Lung (tissue), 12 donors: ENCODE measurements around the gene SCGB1A1. TPM values are rescaled to one million over a fixed set of nuclear protein-coding genes. Genes with fewer than 3 reads are reported as not detected.

Source experiments
- ATAC-seq: fragments of 200-7000 bp; cut with Tn5 transposase; one replicate; pipeline ENCODE4 v1.9.1; 2020; ENCODE audit warnings: moderate number of reproducible peaks; ENCODE audit not compliant: insufficient read depth, low FRiP score
- DNase-seq, 3 donors: peaks; one replicate each; pipeline ENCODE4 v3.0.0-alpha.2; 2013 to 2017
- H3K27ac ChIP-seq, 2 donors: one replicate each; pipeline ENCODE4 v1.5.1; 2013; ENCODE audit warnings: mild to moderate bottlenecking in 2 of 2, moderate library complexity in 2 of 2, control low read depth in 1 of 2, inconsistent platforms in 1 of 2, low read depth in 1 of 2, low read length in 1 of 2
- H3K27me3 ChIP-seq, 3 donors: one replicate each; pipeline ENCODE4 v1.5.1; 2013; ENCODE audit warnings: low read length in 2 of 3; ENCODE audit not compliant: control insufficient read depth in 3 of 3, insufficient read depth in 3 of 3
- H3K36me3 ChIP-seq, 4 donors: one replicate each; pipeline ENCODE4 v1.5.1; 2013; ENCODE audit warnings: low read length in 4 of 4, mild to moderate bottlenecking in 1 of 4, moderate library complexity in 1 of 4; ENCODE audit not compliant: control insufficient read depth in 4 of 4, insufficient read depth in 4 of 4
- H3K4me1 ChIP-seq, 5 donors: one replicate each; pipeline ENCODE4 v1.5.1; 2013; ENCODE audit warnings: low read length in 5 of 5, mild to moderate bottlenecking in 2 of 5, moderate library complexity in 1 of 5; ENCODE audit not compliant: control insufficient read depth in 5 of 5, insufficient read depth in 5 of 5
- H3K4me3 ChIP-seq: one replicate; pipeline ENCODE4 v1.5.1; 2013; ENCODE audit warnings: mild to moderate bottlenecking, control low read depth, moderate library complexity
- H3K9ac ChIP-seq, 2 donors: one replicate each; pipeline ENCODE4 v1.5.1; 2013; ENCODE audit warnings: low read length in 2 of 2, control low read depth in 1 of 2; ENCODE audit not compliant: insufficient read depth in 1 of 2
- H3K9me3 ChIP-seq, 4 donors: one replicate each; pipeline ENCODE4 v1.5.1; 2013; ENCODE audit warnings: low read length in 3 of 4, mild to moderate bottlenecking in 1 of 4, moderate library complexity in 1 of 4; ENCODE audit not compliant: control insufficient read depth in 4 of 4, insufficient read depth in 3 of 4
- WGBS, 2 donors: extraction: QIAGEN DNeasy Blood & Tissue Kit; methylation state at CpG; one replicate each; pipeline ENCODE4 v1.1.7; 2013; 5-methylcytosine and 5-hydroxymethylcytosine counted together
- polyA plus RNA-seq, 2 donors: library from polyadenylated mRNA; stranded (reverse); fragments of 200-250 nt; gene quantifications; one replicate each; pipeline ENCODE4 v1.2.1, GENCODE V29; 2013
- total RNA-seq, 2 donors: library from RNA; depleted of rRNA in 1 of 2; stranded (reverse); fragments of >200 nt in 1 of 2; gene quantifications; one replicate each; pipeline ENCODE4 v1.2.1, GENCODE V29; 2014 to 2021
- TF ChIP-seq, protein P1 (sequence below): IDR thresholded peaks from 2 replicates; pipeline ENCODE4 v1.5.1; 2012; ENCODE audit warnings: mild to moderate bottlenecking; ENCODE audit errors: control extremely low read depth, extremely low read depth
- donor health status: control.
- donor health status: control.
- donor health status: Bipolar disorder and iron deficiency.
- donor health status: healthy.
- donor health status: DM: yes; HTN: yes; CAD: no.

Gene SCGB1A1
- total and polyA plus RNA-seq, 4 donors = 16.0 to 6,099 (median 3,995) TPM

DNA sequence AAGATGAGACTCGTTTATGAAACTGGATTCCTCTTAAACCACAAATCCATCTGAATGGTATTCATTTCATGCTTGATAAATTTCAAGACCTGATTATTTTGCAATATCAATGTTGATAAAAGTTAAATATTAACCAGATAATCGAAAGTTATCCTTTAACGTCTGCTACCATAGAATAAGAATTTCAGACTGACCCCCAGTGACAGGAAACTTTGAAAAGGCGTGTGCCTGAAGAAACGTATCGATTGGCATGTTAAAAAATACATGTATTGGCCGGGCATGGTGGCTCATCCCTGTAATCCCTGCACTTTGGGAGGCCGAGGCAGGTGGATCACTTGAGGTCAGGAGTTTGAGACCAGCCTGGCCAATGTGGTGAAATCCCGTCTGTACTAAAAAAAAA, 13.9 kb downstream of the SCGB1A1 start:
- Histone ChIP-seq H3K9ac (no peak overlapping the region), H3K27ac (no peak overlapping the region)
- WGBS, 2 donors = 71 to 75% methylated on average over 9 of the region's 9 CpGs

DNA sequence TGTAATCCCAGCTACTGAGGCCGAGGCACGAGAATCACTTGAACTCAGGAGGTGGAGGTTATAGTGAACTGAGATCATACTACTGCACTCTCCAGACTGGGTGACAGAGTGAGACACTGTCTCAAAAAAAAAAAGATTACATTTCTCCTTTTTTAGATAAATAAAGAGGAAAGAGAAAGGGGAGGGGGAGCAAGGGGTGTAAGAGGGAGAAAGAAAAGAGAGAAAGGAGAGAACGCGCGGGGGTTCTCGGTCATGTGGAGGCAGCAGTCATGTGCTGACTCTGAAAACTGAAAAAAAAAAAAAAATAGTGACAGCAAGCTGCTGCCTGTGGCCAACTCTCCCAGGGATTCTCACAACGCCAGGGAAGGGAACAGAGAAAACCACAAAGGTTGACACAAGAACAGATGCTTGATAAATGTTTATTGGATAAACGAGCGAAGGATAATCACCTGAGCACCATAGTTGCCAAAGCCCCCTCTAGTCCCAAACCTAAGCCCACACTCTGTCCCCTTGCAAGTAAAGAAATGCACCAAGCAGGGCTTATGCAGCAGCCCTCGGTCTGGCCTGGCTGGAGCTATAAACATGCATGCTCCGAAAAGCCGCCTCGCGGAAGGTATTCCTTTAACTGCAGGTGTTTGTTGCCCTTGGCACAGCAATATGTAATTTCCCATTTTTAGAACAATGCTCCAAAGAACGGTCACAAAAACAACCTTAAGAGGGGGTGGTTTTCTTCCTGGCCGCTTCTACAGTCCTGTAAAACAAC, 14.5 kb downstream of the SCGB1A1 start:
- TF ChIP-seq, protein P1, sequence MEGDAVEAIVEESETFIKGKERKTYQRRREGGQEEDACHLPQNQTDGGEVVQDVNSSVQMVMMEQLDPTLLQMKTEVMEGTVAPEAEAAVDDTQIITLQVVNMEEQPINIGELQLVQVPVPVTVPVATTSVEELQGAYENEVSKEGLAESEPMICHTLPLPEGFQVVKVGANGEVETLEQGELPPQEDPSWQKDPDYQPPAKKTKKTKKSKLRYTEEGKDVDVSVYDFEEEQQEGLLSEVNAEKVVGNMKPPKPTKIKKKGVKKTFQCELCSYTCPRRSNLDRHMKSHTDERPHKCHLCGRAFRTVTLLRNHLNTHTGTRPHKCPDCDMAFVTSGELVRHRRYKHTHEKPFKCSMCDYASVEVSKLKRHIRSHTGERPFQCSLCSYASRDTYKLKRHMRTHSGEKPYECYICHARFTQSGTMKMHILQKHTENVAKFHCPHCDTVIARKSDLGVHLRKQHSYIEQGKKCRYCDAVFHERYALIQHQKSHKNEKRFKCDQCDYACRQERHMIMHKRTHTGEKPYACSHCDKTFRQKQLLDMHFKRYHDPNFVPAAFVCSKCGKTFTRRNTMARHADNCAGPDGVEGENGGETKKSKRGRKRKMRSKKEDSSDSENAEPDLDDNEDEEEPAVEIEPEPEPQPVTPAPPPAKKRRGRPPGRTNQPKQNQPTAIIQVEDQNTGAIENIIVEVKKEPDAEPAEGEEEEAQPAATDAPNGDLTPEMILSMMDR = no peak
- Histone ChIP-seq H3K27me3 (no peaks in the 10 kb centered on the region), H3K4me1 (peaks cover 0 to 24% (median 3%) of the 10 kb centered on the region in 5 donors), H3K4me3 (no peak overlapping the region), H3K9me3 (peaks cover 0 to 2% (median 0%) of the 10 kb centered on the region in 4 donors), H3K36me3 (no peaks in the 10 kb centered on the region), H3K27ac (no peak overlapping the region), H3K9ac (no peak overlapping the region)
- peak in 1 of 3 donors; percentile 48 for DNase-seq
- 28 to 46% methylated on average over 16 of the region's 16 CpGs for WGBS, 2 donors
- no peak for ATAC-seq

More for the DNA sequence above, 13.9 kb downstream of the SCGB1A1 start:
- DNase-seq (no peak), ATAC-seq (no peak)
- Histone ChIP-seq H3K9me3 (peaks cover 0 to 2% (median 0%) of the 10 kb centered on the region in 4 donors), H3K4me1 (peaks cover 0 to 28% (median 3%) of the 10 kb centered on the region in 5 donors), H3K27me3 (no peaks in the 10 kb centered on the region), H3K4me3 (no peak overlapping the region), H3K36me3 (no peaks in the 10 kb centered on the region)
- TF ChIP-seq, protein P1 = no peak

DNA sequence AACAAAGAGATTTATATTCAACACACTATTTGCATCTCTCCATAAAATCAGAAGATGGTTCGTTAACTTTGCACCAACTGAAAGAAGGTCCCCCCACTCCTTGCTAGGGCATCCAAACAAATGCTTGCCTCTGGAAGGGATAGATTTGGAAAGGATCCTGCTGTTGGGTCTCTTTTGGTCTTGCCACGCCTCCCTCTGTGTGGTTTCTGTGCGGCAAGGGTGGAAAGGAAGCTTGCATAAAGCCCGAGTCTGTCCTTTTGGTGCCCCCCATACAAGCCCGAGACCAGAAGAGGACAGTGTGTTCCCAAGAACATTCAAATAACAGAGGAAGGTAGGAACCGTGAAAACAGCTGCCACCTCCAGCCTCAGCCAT, 15.1 kb downstream of the SCGB1A1 start:
- Histone ChIP-seq H3K27me3 (no peaks in the 10 kb centered on the region), H3K4me3 (no peak overlapping the region), H3K4me1 (peaks cover 0 to 24% (median 3%) of the 10 kb centered on the region in 5 donors), H3K27ac (peak overlapping the region; percentile 11 to 23), H3K36me3 (no peaks in the 10 kb centered on the region), H3K9ac (no peak overlapping the region), H3K9me3 (peaks cover 0 to 2% (median 0%) of the 10 kb centered on the region in 4 donors)
- DNase-seq (peak in 1 of 3 donors; percentile 55), ATAC-seq (peak; percentile 15)
- TF ChIP-seq, protein P1 = no peak
- WGBS, 2 donors = 12 to 45% methylated on average over 6 of the region's 6 CpGs
